GM21528 (cell line): Measurements from ENCODE around the gene BTN2A1.
"Not testable (repeated sequence)": the region's sequence is repeated elsewhere in the genome, so short reads cannot be mapped to it uniquely, and the experiment has no call there.

Experiments
- ATAC-seq: cut with Tn5 transposase; IDR thresholded peaks from one replicate; pipeline ENCODE4 v1.9.1; 2021; ENCODE audit warnings: mild to moderate bottlenecking, moderate library complexity; ENCODE audit not compliant: unreplicated experiment, low FRiP score

BTN2A1 gene

DNA sequence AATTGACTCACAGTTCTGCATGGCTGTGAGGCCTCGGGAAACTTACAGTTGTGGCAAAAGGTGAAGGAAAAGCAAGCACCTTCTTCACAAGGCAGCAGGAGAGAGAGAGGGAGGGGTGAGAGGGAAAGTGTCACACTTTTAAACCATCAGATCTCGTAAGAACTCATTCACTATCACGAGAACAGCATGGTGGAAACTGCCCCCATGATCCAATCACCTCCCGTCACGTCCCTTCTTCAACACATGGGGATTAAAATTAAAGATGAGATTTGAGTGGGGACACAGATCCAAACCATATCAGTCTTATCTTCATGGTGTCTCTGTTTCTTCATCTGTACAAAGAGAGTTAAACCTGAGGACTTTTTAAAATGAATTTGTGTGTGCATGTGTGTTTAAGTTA lies 28.6 kb downstream of the BTN2A1 start:
- ATAC-seq: no peak

DNA sequence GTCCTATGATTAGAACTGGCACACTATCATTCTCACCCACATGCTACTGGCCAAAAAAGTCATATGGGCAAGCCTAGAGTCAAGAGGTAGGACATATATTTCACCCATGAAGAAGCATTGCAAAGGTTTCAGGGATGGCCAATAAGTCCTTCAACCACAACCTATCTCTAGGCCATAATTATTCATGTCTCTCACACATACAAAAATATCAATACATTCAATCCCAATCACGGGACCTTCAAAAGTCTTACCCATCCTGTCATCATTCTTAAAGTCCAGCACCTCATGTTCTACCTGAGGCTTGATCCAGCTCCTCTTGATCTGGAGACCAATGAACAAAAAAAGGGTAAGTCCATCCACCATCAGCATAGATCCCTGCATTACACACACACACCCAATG lies 29.7 kb downstream of the BTN2A1 start:
- ATAC-seq: no peak

DNA sequence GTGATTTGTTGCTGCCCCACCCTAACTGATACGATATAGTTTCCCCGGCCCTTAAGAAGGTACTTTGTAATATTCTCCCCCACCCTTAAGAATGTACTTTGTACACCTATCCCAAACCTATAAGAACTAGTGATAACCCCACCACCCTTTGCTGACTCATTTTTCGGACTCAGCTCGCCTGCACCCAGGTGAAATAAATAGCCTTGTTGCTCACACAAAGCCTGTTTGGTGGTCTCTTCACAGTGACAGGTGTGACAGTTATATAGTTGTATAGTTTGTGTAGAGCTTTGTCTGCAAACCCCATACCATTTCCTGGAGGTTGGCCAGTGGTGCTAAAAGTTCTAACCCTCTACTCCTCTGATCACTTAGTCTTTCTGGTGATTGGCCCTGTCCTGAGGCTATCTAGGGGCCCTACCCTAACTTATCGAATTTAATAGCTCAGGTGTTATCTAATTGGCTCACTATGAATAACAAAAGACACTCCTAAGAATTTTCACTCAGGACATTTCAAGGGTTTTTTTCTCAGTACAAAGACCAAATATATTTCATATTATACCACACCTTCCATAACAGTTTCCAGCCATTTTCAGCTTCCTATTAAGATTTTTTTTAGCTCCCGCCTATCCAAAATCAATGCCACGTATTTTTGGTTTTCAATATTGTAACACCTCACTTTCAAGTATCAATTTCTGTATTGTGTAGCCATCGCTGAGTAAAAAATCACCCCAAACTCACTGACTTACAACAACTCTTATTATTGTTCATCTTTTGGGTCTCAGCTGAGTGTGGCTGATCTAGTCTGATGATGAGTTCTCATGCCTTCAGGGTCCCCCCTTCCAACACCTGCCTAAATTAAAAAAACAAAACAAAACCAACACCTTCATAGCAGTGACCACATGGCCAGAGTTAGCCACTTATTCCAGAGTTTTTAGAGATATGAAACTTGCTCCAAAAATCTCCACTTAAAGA lies 32.5 kb downstream of the BTN2A1 start:
- no peak for ATAC-seq

DNA sequence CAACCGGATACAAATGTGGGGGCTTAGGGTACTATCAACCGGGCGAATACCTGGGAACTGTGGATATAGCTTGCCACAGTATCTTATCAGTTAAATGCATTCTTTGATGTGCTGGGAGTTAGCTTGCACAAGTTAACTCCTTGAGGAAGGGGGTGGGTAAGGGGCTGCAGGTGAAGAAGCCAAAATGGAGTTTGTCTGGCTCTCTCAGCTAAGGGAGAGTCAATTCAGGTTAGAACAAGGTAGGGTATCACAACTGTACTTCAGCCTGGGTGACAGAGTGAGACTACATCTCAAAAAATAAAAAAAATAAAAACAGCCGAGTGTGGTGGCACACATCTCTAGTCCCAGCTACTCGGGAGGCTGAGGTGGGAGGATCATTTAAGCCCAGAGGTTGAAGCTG lies 33.8 kb downstream of the BTN2A1 start:
- ATAC-seq: no peak

DNA sequence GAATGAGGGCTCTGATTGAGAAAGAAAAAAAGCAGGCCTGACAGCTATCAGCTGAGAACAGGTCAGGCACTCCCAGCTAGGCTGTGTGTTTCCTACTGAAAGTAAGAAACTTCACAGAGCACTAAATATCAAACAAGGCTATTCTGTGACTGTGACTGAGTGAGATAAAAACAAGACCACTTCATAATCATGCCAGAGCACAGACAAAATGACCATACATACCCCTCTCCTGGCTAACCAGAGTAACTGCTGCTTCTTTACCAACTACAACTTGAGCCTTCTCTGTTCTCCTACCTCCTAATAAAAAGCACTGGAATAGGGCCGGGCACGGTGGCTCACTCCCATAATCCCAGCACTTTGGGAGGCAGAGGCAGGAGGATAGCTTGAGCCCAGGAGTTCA lies 35.5 kb downstream of the BTN2A1 start:
- ATAC-seq: no peak

DNA sequence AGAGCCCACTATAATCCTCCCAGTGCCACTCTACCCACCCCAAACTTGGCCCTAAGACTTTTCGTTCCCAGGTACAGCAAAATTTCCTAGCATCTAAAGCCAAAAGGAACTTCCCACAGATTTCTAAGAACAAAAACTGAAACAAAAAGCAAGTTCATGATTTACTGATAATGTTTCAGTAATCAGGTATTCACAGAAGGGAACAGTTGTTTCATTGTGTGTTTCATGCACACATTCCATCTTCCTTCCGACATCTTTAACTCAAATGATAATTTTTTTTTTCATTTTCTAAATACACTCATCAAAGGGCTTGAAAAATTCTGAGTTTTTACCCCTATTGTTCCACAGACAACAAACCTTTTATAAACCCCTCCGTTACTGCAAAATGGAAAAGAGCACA lies 36.4 kb downstream of the BTN2A1 start:
- no peak for ATAC-seq

DNA sequence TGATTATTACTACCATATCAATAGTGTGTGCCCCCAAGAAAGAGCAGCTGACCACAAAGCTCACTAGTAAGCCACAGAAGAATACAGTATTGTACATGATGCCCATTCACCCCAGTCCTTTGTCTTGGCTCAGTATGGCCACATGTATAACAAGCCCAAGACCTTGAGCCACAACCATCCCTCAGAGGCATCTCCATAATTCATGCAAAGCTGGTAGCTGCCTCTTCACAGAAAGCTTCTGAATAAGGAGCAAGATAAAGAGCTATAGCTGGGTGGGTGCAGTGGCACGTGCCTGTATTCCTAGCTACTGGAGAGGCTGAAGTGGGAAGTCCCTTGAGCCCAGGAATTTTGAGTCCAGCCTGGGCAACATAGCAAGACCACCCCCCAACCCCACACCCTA lies 37.5 kb downstream of the BTN2A1 start:
- ATAC-seq: no peak

DNA sequence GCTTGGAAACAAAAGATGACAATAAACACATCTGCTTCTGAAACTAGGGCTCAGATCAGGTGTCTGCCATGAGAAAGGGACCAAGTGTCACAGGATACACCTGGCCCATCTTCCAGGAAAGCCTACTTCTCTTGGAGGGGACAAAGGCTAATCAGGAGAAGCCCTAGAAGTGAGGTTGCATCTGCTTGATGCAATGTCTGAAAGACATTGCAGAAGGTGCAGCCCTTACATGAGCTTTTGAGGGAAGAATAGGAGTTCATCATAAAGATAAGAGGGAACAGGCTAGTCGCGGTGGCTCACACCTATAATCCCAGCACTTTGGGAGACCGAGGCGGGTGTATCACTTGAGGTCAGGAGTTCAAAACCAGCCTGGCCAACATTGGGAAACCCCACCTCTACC lies 39.9 kb downstream of the BTN2A1 start:
- no peak for ATAC-seq

DNA sequence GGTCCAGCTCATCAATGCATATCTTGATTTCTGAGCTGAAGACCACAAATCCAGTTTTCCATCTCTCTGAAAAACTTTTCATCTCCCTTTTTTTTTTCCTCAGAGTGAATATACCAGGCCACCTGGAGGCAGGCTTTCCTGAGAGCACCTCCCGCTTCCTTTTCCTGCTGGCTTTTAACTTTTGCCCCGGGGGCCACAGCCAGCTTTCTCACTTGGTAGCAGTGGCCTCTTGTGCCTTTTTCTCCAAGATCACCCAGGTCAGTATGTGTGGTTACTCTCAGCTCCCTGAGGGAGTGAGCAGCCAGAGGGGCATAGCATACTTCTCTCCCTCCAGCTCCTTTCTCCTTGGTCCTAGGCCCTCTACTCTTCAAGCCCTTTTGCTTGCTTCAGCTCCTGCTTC lies 42.3 kb downstream of the BTN2A1 start, which contains the start of gene BTN1A1:
BTN1A1 (plus strand) TSS at position 202 of the 400 bp plus-strand sequence. CDS start 984 bp downstream, outside the sequence.
- no peak for ATAC-seq

DNA sequence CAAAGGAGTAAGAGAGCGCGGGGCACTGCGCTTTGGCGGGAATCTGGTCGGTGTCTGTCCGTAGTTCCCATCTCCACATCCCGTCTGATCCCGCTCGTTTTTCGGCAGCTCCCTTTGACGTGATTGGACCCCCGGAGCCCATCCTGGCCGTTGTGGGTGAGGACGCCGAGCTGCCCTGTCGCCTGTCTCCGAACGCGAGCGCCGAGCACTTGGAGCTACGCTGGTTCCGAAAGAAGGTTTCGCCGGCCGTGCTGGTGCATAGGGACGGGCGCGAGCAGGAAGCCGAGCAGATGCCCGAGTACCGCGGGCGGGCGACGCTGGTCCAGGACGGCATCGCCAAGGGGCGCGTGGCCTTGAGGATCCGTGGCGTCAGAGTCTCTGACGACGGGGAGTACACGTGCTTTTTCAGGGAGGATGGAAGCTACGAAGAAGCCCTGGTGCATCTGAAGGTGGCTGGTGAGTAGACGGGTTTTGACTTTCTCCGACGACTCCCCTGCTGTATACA lies 43.8 kb downstream of the BTN2A1 start:
- no peak for ATAC-seq

DNA sequence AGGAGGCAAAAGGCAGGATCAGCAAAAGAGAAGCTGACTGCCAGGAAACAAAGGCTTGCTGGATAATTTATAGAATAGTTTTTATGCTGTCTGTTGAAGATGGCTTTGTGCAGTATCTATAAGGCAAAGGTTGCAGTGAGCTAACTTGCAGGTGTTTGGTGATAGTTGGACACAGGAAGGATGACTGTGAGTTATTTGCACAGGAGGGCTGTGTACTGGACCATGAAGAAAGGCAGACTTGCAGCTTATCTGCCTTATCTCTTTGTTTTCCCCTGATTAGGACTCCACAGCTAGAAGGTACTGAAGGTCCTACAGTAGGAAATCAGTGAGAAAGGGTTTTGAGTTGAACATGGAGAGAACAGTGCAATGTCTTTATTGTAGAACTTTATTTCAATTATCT lies 44.4 kb downstream of the BTN2A1 start:
- ATAC-seq: no peak

DNA sequence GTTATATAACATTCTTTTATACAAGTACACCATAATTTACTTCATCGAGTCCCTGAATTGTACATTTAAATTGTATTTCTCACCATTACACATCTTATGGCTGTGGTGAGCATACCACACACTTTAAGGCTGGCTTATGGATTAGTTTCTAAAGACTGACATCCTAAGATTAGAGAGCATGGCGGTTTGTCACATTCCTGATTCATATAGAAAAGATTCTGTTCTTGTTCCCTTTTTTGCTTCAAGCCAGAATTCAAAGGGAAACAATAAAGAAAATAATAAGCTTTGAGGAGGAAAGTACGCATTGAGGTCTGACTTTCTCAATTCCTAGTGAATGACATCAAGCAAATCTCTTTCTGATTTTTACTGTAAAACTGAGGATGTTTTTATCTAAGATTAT lies 44.9 kb downstream of the BTN2A1 start:
- ATAC-seq: no peak

DNA sequence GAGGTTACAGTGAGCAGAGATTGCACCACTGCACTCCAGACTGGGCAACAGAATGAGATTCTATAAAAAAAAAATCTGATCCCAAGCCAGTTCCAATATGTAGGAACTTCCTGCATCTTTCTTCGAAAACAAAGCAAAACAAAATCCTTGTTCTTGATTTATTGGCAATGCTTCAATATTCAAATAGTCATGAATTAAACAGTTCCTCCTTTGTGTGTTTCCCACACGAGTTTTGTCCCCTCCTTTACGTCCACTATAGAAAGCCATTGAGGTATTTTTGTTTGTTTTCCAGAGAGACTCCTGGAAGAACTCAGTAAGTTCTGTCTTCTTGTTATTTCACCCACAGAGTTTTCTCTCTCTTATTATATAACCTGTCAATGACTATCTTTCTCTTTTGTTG lies 49.9 kb downstream of the BTN2A1 start:
- no peak for ATAC-seq

DNA sequence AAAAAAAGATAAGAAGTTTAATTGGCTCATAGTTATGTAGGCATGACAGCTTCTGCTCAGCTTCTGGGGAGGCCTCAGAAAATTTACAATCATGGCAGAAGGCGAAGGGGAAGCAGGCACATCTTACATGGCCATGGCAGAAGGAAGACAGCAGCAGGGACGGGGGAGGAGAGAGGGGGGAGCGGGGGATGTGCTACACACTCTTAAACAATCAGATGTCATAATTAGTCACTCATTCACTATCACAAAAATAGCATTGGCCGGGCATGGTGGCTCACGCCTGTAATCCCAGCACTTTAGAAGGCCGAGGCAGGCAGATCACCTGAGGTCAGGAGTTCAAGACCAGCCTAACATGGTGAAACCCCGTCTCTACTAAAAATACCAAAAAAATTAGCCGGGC lies 53.3 kb downstream of the BTN2A1 start:
- not testable (repeated sequence) for ATAC-seq

DNA sequence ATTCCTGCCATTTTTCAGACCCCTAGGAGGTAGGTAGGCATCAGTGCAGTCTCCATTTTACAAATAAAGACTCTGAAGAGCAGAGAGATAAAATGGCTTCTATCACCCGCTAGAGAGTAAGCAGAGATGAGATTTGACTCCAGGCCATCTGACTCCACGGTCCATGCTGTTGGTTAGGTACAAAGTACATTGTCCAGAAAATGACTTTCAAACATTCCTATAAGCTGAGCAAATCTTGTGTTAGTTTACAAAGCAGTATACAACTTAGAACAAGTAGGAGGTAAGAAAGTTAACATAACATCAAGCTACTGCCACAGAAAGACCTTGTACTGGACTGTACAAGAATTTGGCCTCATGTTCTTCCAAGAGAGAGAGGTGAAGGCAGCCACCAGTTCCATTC lies 57.2 kb downstream of the BTN2A1 start:
- no peak for ATAC-seq

DNA sequence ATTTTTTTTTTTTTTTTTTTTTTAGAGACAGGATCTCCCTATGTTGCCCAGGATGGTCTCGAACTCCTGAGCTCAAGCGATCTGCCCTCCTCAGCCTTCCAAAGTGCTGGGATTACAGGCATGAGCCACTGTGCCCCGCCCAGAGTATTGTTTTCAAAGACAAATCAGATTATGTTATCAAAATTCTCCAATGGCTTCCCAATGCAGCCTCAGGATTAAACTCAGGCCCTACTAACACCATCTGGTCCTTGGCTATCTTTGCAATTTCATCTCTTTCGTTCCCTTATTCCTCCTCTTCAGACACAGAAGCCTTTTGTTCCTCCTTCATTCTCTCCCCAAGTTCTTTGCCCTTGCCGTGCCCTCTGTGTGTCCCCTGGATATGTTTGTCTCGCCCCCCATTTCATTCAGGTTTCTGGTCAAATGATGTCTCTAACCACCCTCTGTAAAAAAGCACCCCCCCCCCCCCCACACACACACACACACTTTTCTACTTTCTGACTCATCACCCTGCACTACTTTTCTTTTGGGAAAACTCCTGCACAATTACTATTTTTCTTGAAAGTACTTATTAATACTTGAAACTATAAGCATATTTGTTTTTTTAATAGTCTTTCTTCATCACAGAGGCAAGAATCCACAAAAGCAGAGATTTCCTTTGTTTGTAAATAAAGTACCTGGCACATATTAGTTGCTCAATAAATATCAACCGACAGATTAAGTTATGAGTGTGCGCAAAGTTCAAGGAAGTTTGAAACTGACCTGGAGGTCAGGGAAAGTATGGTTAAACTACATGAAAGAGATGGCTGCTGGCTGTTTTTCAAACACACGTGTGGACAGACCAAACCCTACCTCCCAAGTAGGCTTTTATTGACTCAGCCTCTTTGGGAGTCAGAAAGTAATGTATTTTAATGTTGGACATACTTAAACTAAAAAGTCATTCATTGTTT lies 59.0 kb downstream of the BTN2A1 start:
- ATAC-seq: no peak
